Measurements from ENCODE around the gene ZRANB3. TPM values are rescaled to one million over a fixed set of nuclear protein-coding genes. Genes with fewer than 3 reads are reported as not detected.
"Not testable (repeated sequence)": the region's sequence is repeated elsewhere in the genome, so short reads cannot be mapped to it uniquely, and the experiment has no call there.

The ZRANB3 gene
- total and polyA plus RNA-seq, 2 of the 13 experiments (the other 11 are each of a cell fraction or from before 2014, with no cell fraction given): 5.8 to 25.2 TPM

- POLR2A ChIA-PET; H3K9me3 ChIP-seq (ENCODE audit: low read length); H2AFZ ChIP-seq (ENCODE audit: low read length); H4K20me1 ChIP-seq (ENCODE audit: insufficient read depth, low read length); in situ Hi-C loops (cut with HindIII; ENCODE audit: extremely low pct_ligation_motif_present, low pct_unique_long_range_greater_than_20kb); ATAC-seq; DNase-seq (ENCODE audit: low spot score); H3K9ac ChIP-seq (ENCODE audit: insufficient read depth, low read depth, low read length); H3K4me2 ChIP-seq (ENCODE audit: low read depth, low read length); H3K27me3 ChIP-seq (ENCODE audit: control insufficient read depth in 1 of 2, insufficient read depth in 2 of 2, low read length in 2 of 2); BruUV-seq (replicated peaks); H3K4me3 ChIP-seq (replicated peaks in 1 of 3; ENCODE audit: insufficient read depth in 1 of 3, low read depth in 2 of 3, low read length in 3 of 3); FAIRE-seq; CTCF ChIA-PET (ENCODE audit: low intra/inter-chr PET ratio, low total read pairs); H3K27ac ChIP-seq (ENCODE audit: extremely low read length, insufficient read depth, low read length); intact Hi-C loops (cut with micrococcal nuclease; ENCODE audit: unreplicated experiment): not testable (repeated sequence)
- peak; percentile 58; the same call in 1 of the 2 replicates for TF ChIP-seq ZMYM3 (CRISPR knock-in tag; IDR thresholded peaks at IDR 0.05)
- TF ChIP-seq CC2D1A (CRISPR knock-in tag; IDR thresholded peaks at IDR 0.05): 0 out of 2 replicates have a peak, but pooled peaks have one; percentile 38
- 0 out of 2 replicates have a peak, but pooled peaks have one; percentile 26 for TF ChIP-seq HDAC1 (CRISPR knock-in tag; IDR thresholded peaks at IDR 0.05)
- Histone ChIP-seq H3K79me2 (ENCODE audit: insufficient read depth, low read length) (peaks cover 23% of the 10 kb centered on the region), H3K4me1 (ENCODE audit: insufficient read depth, low read length) (peaks cover 45% of the 10 kb centered on the region), H3K36me3 (replicated peaks in 1 of 2; ENCODE audit: control insufficient read depth in 1 of 2, insufficient read depth in 2 of 2, low read length in 2 of 2) (peaks cover 2 to 20% of the 10 kb centered on the region in 2 experiments; a peak in 4 of 5 replicates)
- WGBS (ENCODE audit: low lambda C conversion rate): 96% methylated on average over 4 of the region's 4 CpGs
Observed at GRCh38 chr2:135089597-135089996, 441.4 kb downstream of the ZRANB3 start.

Small RNA genes lying within 50 kb of the gene (small RNA-seq; reads per million reads assigned to genes)
- gene SNORA40B (ENCODE audit: insufficient read depth in 2 of 3, insufficient read length in 3 of 3, low read depth in 2 of 3, low replicate concordance in 1 of 3): 0 reads per million in 3 experiments

Other genes with a start within 250 kb of the ZRANB3 start
- gene R3HDM1, start 266 bp upstream of the ZRANB3 start, total RNA-seq (2016; rRNA removed; fragmentation: Illumina TruSeq; extraction: Trizol): 15.7 and 20.3 TPM in 2 replicates
- gene R3HDM1, start 266 bp upstream of the ZRANB3 start, polyA plus RNA-seq (2011; rRNA removed): 47.8 and 54.3 TPM in 2 replicates
- 74.2 and 75.1 TPM in 2 replicates for gene UBXN4, start 210.6 kb upstream of the ZRANB3 start, total RNA-seq (2016; rRNA removed; fragmentation: Illumina TruSeq; extraction: Trizol)
- gene UBXN4, start 210.6 kb upstream of the ZRANB3 start, polyA plus RNA-seq (2011; rRNA removed): 85.3 and 104 TPM in 2 replicates

Measured in HepG2 (cell line).